ENCODE results near the gene EEIG1.
"Not testable (repeated sequence)": the region's sequence is repeated elsewhere in the genome, so short reads cannot be mapped to it uniquely, and the experiment has no call there.

Gene EEIG1

DNA sequence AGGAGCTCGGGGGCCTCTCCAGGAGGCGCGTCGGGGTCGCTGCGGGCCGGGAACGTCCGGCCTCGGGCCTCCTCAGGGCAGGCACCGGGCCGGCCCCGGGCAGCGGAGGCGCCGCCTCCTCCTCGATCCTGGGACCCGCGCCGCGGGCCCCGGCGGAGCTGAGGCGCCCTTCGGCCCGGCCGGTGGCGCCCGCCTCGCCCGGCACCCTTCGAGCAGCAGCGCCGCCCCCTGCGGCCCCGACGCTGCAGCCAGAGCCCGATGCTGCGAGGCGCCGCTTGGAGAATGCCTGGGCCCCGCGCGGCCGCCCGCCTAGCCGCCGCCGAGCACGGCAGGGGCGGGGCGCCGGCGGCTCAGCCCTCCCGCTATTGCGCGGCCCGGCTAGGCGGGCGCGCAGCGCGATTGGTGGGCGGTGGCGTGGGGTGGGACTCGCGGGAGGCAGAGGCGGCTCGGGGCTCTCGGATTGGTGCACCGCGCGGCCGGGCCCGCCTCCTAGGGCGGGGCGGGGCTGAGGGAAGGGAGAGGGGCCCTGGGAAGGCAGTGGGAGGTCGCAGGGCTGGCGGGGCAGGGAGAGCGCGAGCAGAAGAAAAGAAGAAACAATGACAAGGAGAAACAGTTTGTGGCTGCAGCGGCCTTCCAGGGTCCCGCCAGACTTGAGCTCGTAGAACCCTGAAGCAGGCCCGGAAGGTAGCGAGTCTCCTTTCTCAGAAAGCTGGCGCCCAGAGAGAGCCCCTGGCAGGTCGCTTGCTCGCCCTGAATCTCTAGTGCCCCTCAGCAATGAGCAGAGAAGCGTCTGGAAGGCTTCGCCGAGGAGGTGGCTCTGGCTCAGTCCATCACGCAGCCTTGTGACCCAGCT is at the start of gene EEIG1:
TSS of gene EEIG1 (minus strand) at position 284 of the 853 bp plus-strand sequence. CDS start 852 bp downstream, outside the sequence.
- peak; percentile 66 to 93 for DNase-seq

DNA sequence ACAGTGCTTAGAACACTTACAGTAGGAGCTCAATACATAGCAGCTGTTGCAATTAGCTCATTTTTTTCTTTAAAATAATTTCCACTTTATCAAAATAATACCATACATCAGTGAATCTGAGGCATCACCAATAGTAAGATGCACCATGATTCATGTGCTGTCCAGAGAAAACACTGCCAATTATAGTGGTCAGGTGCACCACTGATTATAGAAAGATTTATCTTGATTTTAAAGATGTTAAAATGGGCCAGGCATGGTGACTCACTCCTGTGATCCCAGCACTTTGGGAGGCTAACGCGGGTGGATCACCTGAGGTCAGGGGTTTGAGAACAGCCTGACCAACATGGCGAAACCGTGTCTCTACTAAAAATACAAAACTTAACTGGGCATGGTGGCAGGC is 46.9 kb upstream of the EEIG1 start:
- DNase-seq, result no peak

DNA sequence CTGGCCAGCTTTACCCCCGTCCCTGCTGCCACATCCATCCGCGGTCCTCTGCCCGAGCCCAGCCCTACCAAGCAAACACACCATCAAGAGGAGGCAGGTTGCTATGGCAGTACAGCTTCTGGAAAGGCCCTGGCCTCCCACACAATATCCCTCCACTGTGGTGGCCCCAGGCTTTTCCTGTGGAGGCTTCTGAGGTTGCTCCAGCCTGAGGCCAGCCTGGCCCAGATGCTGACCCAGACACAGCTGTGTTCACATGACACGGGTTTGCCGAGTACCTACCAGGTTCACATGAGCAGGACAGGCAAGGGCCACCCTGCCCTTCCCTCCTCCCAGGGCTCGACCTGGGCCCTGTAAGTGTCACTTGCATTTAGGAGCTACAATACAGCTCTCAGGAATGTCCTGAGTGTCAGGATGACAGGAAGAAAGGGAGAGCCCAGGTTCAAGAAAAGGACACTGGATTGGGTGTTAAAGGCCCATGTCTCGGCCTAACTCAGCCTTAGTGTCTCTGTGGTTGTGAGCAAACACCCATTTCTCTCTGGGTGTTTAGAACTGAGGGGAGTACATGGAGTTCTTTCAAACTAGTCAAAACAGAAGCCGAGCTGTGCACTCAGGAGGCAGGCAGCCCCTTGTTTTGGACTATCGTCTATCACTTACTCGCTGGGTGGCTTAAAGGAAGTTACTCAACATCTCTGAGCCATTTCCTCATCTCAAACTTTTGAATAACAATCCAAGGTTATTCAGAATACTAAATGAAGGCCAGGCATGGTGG is 46.2 kb upstream of the EEIG1 start:
- DNase-seq, result no peak

DNA sequence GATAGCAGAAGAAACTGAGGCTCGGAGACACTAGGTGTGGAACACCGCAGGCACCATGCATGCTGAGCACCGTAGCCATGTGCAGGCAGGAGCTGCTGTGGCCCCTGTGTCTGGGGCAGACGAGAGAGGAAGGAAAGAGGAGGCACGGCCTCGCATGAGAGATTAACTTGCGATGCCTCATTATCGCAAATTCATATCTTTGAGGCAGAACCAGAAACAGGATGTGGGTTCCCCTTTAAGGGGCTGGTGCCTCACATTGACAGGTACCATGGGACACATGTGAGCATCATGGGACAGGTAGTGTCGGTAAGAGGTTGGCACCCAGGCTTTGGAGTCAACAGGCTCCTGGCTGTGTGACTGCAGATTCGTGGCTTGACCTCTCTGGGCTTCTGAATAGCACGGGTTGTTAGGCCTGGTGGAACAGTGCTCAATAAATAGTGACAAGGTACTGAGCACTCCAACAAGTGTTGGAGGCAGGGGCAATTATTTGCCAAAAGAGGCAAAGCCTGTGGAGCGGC is 45.5 kb upstream of the EEIG1 start:
- no peak for DNase-seq

DNA sequence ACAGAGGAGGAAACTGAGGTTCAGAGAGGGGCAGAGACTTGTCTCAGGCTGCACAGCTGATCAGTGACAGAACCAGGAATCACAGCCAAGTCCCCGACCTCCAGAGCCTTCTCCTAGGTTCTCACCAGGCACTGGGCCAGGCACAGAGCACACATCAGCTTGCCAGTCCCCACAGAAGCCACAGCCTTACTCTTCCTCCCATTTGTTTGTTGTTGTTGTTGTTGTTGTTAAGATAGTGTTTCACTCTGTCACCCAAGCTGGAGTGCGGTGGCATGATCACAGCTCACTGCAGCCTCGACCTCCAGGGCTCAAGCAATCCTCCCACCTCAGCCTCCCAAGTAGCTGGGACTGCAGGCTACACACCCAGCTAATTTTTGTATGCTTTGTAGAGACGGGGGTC is 44.9 kb upstream of the EEIG1 start:
- DNase-seq, result no peak

DNA sequence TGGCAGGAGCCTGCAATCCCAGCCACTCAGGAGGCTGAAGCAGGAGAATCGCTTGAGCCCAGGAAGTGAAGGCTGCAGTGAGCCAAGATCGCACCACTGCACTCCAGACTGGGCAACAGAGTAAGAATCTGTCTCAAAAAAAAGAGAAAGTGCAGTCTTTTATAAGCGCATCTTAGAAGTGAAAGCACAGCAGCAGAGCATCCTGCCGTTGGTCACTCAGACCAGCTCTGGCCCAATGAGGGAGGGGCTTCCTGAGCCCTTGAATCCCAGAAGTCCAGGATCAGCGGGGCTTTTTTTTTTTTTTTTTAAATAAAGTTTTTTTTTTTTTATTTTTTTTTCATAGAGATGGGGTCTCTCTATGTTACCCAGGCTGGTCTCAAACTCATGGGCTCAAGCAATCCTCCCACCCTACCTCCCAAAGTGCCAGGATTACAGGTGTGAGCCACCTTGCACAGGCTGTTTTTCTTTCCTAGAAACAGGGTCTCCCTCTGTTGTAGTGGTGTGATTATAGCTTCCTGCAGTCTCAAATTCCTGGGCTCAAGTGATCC is 44.0 kb upstream of the EEIG1 start:
- DNase-seq, result no peak

DNA sequence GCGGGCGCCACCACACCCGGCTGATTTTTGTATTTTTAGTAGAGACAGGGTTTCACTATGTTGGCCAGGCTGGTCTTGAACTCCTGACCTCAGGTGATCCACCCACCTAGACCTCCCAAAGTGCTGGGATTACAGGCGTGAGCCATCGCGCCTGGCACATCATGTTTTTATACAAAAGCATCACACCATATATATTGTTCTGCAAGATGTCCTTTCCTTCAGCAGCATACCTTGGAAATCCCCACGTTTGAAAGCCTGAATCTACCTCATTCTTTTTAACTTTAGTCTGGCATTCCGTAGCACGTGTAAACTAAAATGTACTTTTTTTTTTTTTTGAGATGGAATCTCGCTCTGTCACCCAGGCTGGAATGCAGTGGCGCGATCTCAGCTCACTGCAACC is 42.9 kb upstream of the EEIG1 start:
- DNase-seq, result not testable (repeated sequence)

DNA sequence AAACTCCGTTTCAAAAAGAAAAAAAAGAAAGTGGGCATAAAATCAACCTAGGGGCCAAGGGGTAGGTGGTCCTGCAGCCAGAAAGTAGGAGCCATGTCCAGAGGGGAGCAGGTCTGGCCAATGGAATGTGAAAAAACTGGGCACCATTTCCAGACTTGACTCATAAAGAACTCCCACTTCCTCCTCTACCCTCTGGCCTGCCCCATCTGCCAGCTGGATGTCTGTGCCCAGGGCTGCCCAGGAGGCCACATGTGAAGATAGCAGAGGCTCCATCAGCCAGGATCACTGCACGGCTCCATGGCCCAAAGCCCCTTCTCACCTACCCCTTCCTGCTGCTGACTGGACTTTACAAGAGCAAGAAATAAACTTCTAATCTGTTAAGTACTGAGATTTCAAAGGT is 42.1 kb upstream of the EEIG1 start:
- DNase-seq, result no peak

DNA sequence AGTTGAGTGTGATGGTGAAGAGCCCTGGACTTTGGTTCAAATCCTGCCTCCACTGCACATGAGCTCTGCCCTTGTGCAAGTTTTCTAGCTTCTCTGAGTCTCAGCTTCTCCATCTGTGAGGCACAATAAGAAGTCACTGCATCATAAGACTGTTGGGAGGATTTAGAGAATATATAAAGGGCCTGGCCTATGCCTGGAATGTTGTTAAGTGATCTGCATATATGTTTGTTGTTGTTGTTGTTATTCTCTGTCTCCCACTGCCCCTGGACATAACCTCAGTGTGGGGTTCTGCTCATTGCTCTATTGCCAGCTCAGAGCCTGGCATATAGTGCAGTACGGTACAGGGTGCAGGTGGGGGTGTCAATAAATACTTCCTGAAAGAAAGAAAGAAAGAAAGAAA is 40.3 kb upstream of the EEIG1 start:
- no peak for DNase-seq

DNA sequence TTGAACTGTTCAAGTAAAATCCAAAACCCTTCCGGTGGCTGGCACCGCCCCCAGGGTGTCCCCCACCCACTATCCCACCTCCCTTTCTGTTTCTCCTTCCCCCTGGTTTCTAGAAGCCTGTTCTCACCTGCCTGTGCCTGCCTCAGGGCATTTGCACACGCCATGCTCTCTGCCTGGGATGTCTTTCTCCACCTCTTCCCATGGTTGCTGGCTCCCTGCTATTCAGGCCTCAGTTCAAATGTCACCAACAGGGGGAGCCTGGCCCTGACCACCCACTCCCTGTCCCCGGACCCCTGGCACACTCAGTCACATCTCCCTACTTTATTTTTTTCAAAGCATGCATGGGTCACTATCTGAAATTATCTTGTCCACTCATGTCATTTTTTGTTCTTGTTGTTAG is 39.9 kb upstream of the EEIG1 start:
- no peak for DNase-seq

DNA sequence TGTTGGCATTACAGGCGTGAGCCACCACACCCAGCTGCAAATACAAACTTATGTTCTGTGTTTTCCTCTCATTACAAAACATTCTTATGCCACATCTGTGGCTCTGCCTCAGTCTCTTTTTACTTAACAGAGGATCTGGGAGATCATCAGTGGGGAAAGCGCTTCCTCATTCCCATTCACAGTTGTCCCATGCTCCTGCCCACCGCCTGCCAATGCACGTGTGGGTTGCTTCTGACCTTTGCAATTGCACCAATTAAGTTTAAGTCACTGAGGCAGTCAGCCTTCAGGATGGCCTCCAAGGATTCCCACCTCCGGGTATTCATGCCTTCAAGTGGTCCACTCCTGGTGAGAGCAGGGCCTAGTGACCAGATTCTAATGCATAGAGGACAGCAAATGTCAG is 34.9 kb upstream of the EEIG1 start:
- no peak for DNase-seq

DNA sequence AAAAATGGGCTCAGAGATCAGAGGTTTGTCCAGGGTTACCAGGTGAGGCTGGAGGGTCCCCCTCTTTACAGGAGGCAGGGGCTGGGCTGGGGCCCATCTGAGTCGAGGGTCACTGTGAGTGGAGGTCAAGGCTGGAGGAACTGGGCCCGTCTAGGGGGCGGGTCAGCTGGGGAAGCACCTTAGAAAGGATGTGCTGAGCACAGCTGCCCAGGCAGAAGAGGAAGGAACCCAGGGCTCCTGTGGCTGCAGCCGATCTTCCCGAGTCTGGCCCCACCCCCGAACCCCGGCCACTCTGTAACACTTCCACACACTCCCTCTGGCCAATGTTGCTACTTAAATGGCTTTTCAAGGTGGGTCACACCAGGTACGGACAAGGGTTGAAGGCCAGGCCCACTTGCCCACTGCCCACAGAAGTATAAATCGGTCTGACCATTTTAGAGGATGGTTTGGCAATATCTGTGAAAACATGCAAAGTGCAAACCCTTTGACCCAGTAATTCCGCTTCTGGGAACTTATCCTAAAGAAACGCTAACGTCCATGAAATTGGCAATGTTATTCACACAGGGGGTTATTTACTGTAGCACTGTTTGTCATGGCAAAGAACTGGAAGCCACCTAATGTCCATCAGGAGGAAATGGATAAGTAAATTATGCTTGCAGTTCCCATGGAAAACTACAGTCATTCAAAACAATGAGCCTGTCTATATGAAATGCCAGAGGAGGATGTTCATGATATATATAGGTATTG is 30.5 kb upstream of the EEIG1 start:
- DNase-seq, result no peak

DNA sequence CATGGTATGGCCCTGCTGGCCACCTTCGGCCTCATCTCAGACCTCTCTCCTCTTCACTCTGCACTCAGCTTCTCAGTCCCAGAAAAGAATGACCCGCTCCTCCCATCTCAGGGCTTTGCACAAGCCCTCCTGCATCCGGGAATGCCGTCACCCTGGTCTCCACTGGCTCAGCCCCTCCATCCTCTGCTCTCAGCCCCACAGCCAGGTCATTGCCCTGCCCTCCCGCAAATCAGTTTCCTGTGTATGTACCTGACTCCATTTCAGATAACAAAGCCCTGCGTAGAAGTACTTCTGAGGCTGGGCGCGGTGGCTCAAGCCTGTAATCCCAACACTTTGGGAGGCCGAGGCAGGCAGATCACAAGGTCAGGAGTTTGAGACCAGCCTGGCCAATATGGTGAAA is 28.9 kb upstream of the EEIG1 start:
- no peak for DNase-seq

DNA sequence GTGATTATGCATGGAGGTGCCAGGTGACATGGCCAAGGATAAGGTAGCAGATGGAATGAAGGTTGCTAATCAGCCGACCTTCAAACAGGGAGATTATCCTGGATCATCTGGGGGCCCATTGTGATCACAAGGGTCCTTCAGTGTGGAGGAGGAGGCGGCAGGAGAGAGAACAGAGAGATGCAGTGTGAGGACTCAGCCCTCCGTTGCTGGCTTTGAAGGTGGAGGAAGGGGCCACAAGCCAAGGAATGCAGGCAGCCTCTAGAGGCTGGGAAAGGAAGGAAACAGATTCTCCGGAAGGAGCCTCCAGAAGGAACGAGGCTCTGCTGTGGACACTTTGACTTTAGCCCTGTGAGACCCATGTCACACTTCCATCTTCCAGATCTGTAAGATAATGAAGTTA is 27.4 kb upstream of the EEIG1 start:
- no peak for DNase-seq

DNA sequence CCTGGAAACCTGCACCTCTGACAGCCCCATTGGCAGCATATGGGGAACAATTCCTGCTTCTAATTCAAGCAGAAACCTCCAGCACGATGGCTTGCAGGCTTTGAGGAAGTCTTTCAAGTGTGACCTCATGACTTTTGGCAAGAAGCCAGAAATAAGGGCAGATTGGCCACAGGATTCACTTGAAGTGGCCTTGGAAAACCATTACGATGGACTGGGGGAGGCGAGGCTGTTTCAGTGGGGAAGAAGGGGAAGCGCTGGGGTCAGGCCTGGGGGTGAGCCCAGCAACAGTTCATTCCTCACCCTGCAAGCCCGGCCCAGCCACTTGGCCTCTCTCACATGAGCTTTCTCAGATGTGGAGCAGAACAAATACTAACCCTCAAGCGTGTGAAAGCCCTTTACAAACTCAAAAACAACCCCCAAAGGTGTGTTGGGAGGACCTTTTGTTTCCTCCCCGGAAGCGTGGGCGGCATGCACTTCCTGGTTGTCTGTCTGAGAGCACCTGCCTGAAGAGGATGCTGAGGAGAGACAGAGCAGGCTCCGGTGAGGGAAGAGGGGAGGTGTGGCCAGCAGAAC is 26.9 kb upstream of the EEIG1 start:
- DNase-seq, result no peak

DNA sequence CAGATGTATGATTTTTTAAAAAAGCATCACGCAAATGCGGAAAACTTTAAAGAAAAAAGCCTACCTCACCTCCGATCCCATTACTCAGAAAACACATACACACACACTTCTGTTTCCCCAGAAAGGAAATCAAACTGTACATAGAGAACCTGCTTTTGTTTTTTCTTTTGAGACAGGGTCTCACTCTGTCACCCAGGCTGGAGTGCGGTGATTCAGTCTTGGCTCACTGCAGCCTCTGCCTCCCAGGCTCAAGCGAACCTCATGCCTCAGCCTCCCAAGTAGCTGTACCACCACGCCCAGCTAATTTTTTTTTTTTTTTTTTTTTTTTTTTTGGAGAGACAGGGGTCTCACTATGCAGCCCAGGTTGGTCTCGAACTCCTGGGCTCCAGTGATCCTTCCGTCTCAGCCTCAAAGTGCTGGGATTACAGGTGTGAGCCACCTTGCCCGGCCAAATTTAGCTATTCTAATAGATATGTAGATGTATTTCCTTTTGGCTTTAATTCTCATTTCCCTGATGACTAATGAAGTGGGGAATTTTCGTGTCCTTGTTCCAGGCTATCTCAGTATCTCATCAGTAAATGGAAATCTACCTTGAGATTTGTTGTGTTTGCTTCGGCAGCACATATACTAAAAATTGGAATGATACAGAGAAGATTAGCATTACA is 25.7 kb upstream of the EEIG1 start:
- DNase-seq, result no peak

DNA sequence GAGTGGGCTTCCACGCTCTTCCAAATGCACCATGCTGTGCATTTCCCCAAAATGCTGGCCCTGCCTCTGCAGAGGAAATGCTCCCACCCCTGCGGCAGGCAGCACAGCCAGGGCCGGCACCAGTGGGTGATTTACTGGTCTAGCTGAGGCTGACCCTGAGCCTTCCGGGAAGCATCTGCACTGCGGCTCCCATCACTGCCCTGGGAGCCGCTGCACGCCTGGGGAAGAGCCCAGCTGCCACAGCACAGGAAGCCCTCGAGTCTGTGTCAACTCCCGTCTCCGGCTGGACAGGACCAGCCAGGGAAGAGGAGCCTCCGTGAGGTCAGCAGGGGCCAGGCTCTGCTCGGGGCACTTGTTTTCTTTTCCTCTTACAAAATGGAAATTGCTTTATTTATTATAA is 25.1 kb upstream of the EEIG1 start:
- no peak for DNase-seq

DNA sequence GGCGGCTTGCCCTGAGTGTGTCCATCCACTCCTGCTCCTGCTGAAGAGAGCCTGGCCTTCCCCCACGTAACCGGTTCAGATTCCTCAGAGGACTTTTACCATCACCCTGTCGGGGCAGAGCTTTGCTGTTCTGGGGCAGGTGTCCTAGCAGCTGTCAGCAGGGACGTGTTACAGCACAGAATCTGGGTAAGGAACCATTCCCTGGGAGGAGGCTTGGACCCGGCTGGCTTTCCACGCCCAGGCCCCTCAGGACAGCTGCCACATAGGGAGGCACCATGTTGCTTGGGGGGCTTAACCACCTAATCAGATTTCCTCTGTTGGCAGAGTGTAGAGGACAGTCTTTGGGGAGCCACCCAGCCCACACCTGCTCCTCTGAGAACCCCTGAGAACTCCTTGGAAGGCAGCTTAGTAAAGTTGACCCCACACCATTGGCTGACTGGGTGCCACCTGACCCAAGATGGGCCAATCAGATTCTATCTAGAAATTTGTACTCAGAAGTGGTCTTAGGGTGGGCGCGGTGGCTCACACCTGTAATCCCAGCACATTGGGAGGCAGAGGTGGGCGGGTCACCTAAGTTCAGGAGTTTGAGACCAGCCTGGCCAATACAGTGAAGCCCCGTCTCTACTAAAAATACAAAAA is 23.3 kb upstream of the EEIG1 start:
- no peak for DNase-seq

DNA sequence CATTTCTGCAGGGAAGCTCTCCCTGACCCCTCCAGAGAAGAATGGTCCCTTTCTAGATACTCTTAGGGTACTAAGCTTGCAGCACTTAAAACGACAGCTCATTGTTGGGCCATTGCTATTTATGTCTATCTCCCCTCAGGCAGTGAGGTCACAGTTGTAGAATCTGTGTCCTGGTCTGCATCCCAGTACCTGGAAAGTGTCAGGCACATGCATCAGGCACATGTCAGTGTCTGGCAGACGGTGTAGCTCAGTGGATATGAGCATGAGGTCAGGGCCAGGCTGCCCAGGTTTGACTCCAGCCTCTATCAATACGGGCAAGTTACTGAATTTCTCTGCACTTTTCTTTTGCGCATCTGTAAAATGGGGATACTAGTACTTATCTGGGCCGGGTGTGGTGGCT is 22.2 kb upstream of the EEIG1 start:
- DNase-seq, result no peak

DNA sequence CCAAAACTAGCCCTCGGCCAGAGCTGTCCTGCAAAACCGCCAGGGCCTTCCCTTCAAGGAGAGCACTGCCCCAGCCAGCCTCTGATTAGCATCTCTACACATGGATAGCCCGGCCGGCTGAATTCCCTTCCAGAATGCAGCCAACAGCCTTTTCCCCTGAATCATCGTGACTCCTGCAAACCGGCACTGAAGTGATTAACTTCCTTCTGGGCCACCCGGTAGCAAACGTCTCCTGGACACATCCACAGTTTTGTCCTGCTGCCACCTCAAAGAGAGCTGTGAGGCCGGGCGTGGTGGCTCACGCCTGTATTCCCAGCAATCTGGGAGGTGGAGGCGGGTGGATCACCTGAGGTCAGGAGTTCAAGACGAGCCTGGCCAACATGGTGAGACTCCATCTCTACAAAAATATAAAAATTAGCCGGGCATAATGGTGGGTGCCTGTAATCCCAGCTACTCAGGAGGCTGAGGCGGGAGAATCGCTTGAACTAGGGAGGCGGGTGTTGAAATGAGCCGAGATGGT is 21.1 kb upstream of the EEIG1 start:
- no peak for DNase-seq

DNA sequence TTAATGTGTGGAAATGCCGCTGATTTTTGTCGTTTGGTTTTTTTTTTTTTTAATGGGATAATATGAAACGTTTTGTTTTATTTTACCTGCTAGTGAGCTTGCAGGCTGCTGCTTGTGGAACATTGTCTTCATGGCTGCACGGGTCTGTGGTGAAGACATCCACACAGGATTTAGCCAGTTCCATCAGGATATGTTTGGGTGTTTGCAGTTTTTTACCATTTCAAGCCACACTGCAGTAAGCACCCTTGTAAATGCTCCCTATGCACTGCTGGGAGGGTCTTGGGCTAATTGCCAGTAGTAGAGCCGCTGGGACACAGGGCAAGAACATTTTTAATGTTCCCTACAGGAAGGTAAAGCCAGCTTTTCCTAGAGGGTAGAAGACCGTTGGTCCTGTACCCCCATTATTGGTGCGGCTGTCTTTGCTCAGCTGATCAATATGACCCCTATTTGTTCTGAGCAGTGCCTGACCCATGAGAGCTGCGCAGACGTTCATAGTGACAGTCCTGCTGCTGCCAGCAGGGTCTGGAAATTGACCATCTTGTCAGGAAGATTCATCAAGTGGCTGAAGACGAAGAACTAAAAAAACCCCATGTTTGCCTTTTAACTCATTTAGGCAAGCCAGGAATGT is 20.5 kb upstream of the EEIG1 start:
- DNase-seq, result no peak
